DMS153 treated with DMSO at 0.1 percent for 48 hours (cell line): ENCODE results near the gene KIAA0513.

Experiments used
- DNase-seq: peaks from one replicate; lab custom pipeline; 2025; ENCODE audit not compliant: unreplicated experiment; lab: John Stamatoyannopoulos, UW

The KIAA0513 gene

DNA sequence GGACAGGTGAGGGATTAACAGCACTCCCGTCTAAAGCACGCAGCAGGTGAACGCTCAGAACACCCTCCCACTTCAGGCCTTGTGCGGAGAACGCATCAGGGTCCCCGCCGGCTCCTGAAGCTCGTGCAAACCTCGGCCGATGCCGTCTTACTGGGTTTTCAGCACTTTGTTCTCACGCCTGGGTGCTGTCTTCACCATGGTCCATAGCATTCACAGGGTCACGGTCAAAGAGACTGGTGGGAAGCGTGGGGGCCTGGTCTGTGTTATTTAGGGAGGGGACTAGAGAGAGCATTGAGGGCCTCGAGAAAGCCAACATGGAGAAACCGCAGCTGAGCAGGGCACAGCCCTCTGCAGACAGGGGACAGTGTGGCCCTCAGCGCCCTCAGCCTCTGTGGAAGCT lies 58.1 kb downstream of the KIAA0513 start:
- no peak for DNase-seq

DNA sequence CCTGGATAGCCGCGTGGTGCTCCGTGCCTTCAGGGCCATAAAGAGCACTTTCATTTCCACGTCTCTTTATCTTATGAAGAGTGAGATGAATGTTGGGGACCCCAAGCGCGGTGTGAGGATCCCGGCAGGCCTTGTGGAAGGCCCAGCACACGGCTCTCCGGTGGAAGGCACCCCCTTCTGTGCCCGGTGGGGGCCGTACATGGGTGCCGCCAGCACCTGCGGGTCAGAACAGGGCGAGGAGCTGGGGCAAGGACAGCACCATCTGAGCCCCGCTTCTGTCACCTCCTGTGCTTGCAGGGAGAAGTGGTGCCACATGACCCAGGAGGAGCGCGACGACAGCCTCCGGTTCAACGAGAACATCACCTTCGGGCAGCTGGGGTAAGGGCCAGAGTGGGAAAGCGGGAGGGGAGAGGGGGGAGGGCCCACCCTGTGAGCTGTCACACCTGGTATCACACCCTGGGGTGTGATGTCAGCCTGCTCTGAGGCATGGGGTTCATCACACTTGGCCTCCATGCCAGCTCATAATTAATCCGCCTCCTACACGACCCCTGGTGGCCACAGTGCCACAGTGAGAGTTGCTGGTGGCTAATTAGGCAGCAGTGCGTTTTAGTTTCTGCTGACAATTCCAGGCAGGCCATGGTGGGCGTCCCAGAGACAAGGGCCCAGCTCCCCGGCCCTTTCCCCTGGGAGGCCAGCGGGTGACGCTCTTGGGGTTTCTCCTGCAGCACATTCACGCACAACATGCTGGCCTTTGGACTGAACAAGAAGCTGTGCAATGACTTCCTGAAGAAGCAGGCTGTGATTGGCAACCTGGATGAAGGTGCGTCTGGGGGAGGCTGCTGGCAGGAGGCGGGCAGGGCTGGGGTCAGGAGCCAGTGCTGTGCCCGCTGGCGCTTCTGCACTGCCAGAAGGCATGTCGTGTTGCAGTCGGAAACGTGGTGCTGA lies 59.0 kb downstream of the KIAA0513 start:
- peak; percentile 33 for DNase-seq

DNA sequence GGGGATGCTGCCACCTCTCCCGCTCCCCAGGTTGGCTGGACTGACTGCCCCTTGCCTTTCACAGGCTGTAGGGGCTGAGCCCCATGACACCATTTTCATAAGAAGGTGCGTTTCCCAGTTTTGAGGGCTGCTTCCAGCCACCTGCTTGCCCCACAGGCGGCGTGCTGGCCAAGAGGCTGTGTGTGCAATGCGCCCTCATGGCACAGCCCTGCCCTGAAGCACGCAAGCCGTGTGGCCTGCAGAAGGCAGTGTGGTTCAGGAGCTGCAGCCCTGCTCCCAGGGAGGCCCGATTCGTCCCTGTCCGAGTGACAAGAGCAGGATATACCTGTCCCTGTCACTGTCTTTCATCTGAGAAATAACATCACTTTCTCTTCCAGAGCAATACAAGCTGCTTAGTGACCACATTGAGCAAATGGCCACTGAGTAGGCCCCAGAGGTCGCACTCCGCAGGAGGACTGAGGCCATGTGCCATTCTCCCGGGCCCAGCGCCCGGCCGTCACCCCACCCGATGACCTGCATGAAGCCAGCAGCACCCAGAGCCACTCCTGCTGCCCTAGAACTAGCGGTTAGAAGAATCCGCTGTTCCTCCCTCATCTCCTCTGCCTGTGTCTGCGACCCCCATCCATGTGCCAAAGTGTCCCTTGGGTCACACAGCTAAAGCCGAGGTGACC lies 60.4 kb downstream of the KIAA0513 start:
- DNase-seq = no peak

DNA sequence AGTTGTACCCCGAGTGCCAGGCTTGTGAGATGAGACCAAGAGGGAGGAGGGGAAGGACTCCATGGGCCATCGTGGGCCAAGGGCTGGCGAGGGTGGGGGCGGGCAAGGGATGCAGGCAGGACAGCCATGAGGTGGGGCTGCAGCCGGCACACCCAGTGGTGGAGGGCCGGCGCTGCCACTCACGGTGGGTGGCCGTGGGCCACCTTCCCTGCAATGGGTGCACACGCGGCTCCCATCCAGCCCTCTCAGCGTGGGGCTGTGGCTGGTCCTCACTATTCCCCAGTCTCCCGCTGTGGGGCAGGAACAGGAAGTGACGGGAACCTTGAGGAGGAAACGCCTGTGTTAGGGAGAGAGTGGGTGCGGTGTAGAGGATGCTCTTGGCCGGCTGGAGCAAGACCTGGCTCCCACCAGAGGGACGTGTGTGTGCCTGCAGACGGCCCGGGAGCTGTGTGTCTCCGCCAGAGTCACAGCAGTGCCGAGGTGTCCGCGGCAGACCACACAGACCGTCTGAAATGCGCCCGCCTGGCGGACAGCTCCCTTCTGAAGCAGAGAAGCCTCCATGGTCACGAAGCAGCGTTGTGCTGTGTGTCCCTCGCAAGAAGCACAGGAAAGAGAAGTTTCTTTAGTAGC lies 61.1 kb downstream of the KIAA0513 start:
- DNase-seq = no peak

DNA sequence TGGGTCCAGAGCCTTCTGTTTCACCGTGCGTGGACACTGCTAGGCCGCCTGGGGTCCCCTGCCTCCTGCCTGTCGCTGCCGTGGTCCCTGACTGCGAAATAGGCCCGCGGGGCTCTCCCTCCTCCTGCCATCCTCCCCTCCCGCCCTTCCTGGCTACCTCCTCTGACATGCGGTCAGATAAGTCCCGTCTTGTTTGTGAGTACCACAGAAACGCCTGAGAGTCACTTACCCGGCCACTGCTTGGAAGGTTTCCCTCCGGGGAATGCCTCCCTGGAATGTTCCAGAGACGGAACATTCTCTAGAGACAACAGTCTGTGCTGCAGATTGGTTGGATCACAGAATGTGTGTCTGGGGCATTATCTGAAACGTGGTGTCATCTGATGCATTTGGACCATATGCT lies 61.9 kb downstream of the KIAA0513 start:
- no peak for DNase-seq

DNA sequence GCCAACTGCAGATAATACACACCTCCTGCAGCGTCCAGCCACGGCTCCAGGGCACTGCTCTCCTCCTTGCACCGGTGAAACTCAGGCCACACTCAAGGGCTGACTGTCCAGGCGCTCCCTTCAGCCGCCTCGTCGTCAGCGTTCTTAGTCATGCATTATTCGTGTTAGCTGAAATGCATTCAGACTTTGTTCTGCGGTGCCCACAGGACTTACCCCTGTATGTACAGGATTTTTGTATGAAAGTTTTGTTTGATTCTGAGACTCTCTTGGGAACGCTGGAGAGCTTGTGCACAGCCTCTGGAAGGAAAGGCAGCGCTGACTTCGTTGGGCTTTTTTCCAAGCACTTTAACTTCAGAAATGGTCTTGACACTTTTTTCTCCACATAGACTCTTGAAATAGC lies 62.6 kb downstream of the KIAA0513 start:
- no peak for DNase-seq

DNA sequence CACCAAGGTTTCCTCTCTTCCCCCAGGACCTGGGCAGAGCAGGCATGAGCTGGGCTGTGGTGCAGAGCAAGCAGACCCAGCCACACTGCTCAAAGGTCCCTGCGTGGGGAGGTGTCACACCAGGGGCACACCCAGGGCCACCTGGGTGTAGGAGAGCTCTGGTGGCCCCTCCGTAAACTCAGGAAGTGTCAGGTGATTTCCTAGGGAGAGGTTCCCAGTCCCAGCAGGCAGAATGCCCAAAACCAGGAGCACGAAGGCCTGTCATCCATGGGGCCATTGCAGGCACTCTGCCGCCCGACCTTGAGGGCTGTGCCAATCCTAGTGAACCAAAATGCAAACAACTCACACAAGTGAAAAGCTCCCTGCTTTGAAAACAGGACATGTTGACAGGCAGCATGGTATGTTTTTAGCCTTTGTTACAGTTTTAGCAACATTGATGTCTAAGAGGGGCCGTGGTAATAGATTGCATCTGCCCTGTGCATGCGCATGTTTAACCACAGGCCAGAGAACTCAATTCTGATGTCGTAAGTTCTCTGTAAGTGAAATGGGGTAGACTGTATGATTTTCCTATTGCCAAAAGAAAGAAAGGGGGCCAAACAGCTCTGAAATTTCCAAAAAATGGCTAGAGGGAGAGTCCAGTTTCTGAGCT lies 63.4 kb downstream of the KIAA0513 start:
- no peak for DNase-seq

DNA sequence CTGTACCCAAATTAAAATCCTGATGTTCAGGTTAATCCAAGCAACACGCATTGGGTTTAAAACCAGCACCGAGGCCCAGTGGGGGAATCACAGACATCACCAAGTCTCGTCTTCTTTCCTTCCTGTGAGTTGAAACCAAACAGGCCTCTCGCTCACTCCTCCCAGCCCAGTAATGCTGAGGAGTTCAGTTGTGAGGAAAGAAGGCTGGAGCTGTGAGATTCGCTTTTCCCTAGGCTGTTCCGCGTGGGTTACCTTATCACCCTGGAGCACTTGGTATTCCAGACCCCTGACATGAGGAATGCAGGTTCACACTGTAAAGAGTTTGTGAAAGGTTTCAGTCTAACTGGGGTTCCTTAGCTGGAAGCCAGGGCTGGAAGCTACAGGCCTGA lies 63.9 kb downstream of the KIAA0513 start:
- DNase-seq = no peak

DNA sequence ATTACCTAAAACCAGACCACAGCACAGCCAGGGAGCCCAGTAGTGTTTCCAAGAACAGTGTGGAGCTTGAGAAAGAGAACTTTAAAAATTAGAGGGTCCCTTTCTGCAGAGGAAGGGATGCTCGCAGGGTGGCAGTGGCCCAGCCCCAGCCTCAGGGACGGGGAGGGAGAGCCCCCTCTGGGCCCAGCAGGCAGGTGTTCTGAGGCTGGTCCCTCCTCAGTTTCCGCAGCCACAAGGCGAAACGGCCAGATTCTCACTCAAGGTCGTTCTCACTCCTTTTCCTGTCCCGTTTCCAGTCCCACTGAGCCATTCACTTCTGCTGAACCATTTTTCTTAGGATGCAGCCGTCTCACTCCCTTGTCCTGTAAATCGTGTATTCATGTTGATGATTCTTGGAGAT lies 64.7 kb downstream of the KIAA0513 start:
- DNase-seq = no peak

DNA sequence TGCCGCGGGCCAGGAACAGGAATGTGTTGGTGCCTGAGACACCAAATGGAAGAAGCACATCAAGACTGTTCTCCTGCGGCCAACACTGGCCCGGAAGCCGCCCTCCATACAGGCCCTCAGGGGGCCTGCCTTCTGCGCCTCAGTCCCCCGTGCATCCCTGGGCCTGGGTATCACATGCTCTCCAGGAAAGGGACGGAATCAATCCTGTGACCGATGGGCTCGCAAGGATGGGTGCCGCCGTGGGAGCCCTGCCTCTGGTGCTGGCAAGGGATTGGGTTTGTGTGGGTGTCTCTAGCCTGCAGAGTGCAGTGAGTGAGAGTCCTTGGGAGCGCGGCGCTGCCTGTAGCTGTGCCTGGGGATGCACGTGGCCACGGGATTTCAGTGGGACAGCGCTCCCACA lies 65.3 kb downstream of the KIAA0513 start:
- no peak for DNase-seq

DNA sequence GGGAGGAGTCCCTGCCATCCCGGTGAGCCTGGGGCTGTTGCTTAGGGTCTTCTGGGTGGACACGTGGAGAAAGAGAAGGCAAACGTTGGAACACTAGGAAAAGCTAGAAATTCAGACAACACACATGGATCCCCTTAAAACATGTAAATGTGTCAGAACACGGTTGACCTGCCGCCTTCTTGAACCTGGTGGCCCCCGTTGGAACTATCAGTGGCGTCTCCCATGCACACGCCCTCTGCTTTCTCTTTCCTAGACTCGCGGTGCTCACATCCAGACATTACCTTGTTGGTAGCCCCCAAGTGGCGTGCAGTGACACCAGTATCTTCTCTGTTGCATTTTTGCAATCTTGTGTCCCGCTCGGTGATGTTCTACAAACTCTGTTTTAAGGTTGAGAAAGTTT lies 66.1 kb downstream of the KIAA0513 start:
- no peak for DNase-seq

DNA sequence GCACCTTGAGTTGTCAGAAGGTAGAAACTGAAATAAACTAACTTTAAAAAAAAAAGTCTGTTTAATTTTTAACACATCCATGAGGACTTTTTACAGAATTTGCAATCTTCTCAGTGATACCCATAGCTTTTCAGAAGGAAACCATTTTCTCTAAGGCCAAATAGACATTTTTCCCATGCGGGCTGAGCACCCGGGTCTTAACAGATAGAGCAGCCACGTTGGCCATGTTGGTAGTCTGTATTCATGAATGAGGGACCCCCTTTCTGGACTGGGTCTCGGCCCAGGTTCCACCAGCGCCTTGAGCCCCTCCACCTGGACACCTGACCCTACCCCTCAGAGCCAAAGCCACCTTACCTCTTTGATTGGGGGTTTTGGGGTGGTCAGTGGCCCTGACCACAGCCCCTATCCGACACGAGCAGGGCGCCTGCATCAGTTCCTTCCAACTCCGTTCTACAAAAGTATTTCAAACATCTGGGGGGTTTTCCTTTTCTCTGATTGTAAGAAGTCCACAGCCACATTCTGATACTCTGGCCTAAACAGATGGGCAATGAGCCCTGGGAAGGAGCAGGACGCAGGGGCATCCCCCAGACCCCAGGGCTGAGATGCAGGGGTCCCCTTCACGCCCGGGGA lies 66.7 kb downstream of the KIAA0513 start:
- no peak for DNase-seq

DNA sequence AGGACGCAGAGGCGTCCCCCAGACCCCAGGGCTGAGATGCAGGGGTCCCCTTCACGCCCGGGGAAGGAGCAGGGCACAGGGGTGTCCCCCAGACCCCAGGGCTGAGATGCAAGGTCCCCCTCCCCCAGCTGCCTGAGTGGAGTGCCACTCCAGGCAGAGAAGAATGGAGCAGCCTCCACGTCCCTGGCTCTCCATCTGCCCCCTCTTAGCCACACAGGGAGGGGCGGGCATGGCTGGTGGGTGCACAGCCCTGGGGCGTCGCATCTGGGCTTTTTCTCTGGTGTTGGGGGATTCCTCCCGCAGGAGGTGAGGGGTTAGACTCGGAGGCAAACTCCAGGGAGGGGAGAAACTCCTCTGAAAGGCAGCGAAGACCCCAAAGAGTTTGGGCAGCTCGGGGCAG lies 67.2 kb downstream of the KIAA0513 start:
- DNase-seq = no peak

DNA sequence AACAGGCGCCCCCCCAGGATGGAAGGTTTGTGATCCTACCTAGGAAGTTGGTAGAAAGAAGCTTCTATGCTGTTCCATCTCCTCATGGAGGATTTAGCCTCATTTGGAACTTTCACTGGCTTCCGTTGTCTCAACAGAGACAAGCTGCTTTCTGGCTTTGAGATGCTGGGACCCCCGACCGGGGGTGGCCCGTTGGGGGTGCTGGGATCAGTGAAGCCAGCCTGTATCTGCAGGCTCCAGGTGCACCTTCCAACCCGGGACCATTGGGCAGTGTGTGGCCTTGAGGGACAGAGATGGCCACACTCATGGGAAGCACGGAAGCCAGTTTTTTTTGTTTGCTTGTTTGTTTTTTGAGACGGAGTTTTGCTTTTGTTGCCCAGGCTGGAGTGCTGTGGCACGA lies 69.3 kb downstream of the KIAA0513 start:
- DNase-seq = no peak

DNA sequence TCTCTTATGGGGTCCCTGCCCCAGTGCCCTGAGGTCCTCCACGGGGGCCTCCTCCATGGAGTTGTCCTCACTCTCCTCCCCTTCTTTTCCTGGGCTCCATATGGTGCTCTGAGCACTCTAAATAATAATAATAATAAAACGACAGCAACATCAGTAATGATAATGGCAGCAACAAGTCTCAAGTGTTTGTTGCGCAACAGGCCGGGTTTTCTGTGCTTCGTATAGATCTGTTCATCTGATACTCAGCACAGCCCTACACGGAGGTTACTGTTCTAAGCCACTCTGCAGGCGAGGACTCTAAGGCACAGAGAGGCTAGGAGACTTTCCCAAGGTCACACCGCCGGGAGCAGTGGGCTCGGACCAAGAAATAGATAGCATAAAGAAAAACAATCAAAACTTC lies 71.0 kb downstream of the KIAA0513 start:
- no peak for DNase-seq

DNA sequence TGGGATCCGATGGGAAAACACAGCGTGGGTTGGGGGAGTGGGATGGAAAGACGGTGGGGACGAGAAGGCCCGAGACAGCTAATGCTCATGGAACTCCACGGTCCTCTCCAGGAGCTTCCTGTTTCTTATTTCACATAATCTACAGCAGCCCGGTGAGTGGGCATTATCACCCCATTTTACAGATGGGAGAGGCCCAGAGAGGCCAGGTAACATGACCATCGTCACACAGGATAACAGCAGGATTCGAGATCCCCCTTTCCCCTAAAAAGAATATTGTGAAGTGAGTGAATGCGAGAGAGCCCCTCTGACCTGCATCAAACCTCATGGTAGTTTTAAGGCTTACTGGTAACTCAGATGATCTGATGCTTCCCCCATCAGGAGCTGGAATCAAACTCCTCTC lies 72.7 kb downstream of the KIAA0513 start:
- no peak for DNase-seq

DNA sequence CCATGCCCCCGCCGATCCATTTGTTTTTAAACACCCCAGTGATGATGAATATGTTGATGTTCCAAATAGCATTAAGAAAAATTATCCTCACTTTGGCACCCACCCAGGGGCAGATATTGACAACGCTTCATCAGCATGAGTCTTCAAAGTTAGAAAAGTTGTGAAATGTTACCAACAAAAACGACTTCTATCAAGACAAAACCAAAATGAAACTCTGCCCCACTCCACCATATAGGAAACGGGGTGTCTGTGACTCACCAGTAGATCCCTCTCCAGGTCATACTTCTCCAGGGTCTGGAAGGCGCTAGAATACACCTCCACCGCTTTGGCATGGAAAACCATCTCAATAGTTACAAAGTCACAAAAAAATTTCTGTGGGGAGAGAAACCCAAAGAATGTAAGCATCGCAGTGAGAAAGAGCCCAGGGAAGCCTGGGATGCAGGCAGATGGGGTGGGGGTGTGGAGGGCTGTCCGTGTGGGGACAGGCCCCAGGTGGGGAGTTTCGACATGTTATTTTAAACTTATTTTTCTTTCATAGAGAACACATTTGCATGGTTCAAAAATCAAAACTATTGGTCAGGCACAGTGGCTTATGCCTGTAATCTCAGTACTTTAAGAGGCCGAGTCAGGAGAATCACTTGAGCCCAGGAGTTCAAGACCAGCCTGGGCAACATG lies 74.5 kb downstream of the KIAA0513 start:
- DNase-seq = no peak

DNA sequence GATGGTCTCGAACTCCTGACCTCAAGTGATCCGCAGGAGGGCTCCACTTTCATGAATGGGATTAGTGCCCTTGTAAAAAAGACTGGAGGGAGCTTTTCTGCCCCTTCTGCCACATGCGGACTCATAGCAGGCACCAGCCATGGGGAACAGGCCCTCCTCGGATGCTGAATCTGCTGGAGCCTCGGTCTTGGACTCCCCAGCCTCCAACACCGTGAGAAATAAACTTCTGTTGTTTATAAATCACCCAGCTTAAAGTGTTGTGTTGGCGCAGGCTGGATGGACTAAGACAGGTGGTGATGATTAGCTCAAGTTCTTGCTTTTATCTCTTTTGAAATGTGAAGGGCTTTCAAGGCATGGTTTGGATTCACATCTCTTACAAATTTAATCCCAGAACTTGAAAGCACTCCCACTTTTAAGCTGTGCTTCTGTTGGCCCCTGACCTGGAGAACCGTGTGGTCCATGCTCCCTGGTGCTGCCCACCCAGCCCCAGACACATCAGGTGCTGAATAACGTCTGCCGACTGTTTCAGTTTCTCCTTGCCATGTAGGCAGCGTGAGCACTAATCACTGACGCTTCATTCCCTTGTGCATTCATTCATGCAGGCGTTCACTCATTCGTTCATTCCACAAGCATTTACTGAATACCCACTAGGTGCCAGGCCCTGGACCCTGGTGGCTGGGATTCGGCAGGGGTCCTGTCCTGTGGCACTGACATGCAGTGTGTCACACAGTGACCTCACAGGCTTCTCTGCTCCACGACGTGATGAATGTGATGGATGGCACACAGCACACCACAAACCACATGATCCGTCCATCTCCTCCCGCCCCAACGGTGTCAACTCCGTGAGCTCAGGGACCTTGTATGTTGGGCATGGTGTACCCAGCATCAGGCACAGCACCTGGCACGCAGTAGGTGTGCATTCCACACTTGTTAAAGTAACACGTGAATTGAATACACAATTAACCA lies 75.8 kb downstream of the KIAA0513 start:
- DNase-seq = no peak

DNA sequence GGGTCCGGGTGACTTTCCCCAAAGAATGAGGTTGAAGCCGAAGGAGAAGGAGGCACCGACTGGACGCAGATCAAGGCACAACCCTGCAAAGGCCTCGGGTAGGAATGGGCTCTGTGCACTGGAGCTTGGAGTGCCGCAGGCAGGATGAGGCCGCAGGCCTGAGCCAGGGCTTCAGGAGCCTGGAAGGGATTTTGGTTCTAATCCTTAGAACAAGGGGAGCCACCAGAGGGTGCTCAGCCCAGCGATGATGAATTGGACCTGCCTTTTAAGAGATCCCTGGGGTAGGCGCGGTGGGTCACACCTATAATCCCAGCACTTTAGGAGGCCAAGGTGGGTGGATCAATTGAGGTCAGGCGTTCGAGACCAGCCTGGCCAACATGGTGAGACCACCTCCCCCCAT lies 76.6 kb downstream of the KIAA0513 start:
- no peak for DNase-seq
